ENCODE results near the gene UQCRC1. TPM values are rescaled to one million over a fixed set of nuclear protein-coding genes. Genes with fewer than 3 reads are reported as not detected.

Gene UQCRC1
- total and polyA plus RNA-seq, 2 donors (not counting 1 experiment from before 2014, with no cell fraction given): 99.9 to 132 TPM

DNA sequence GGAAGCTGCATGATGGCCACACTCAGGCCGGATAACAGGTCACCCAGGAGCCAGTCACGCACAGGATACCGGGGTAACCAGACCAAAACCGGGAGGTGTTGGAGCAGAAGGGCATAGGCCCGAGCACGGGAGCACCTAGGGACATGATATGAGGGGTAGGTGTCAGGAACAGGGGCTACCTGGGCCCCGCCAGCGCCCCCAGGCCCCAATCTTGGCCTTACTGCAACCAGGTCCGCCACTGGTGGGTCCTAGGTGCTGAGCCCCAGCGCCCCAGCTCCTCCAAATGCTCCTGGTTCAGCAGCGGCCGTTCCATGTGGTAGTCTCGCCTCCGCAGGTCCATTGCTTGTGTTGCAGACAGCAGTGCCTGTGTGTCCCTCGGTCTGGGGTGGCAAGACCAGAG is 23.8 kb upstream of the UQCRC1 start:
- peaks cover 13% of the 10 kb centered on the region for H3K4me1 Mint-ChIP-seq
- 98% methylated on average over 15 of the region's 15 CpGs for WGBS (ENCODE audit: insufficient coverage)
- H2AFZ ChIP-seq (ENCODE audit: insufficient read depth, low read depth, low read length, poor library complexity, severe bottlenecking): no peak overlapping the region
- DNase-seq (no peak), ATAC-seq (ENCODE audit: low read depth) (no peak)
- intact Hi-C loops (cut with micrococcal nuclease): no loop called here
- no peak overlapping the region for H3K9ac ChIP-seq (ENCODE audit: low read length)
- no peak overlapping the region for H3K27ac ChIP-seq (ENCODE audit: low read length in 2 of 2)
- ChIA-PET CTCF (interaction anchor here (0.9 to 1.2 kb wide), 2 partner anchors 78 to 105 kb away, joined by 3 to 4 read pairs; no protein-coding TSS in a partner anchor), POLR2A (no interaction called here)
- H4K20me1 ChIP-seq (ENCODE audit: control insufficient read depth, insufficient read depth, low read length, poor library complexity, severe bottlenecking): no peaks in the 10 kb centered on the region
- no peaks in the 10 kb centered on the region for H3K27me3 Mint-ChIP-seq
- no peaks in the 10 kb centered on the region for H3K9me3 Mint-ChIP-seq (ENCODE audit: insufficient read depth)
- H3K4me3 ChIP-seq (ENCODE audit: control extremely low read depth in 1 of 5, extremely low read depth in 1 of 5, insufficient read depth in 1 of 5, low read depth in 2 of 5, low read length in 4 of 5): no peak overlapping the region
- peaks cover 11 to 17% of the 10 kb centered on the region in 2 donors for H3K4me1 ChIP-seq (ENCODE audit: control insufficient read depth in 2 of 2, insufficient read depth in 2 of 2, low read length in 2 of 2)
- no peaks in the 10 kb centered on the region for H3K36me3 ChIP-seq (replicated peaks in 1 of 2; ENCODE audit: control extremely low read depth in 1 of 2, control insufficient read depth in 1 of 2, extremely low read depth in 1 of 2, insufficient read depth in 2 of 2, low read length in 1 of 2)
- TF ChIP-seq, protein P1, sequence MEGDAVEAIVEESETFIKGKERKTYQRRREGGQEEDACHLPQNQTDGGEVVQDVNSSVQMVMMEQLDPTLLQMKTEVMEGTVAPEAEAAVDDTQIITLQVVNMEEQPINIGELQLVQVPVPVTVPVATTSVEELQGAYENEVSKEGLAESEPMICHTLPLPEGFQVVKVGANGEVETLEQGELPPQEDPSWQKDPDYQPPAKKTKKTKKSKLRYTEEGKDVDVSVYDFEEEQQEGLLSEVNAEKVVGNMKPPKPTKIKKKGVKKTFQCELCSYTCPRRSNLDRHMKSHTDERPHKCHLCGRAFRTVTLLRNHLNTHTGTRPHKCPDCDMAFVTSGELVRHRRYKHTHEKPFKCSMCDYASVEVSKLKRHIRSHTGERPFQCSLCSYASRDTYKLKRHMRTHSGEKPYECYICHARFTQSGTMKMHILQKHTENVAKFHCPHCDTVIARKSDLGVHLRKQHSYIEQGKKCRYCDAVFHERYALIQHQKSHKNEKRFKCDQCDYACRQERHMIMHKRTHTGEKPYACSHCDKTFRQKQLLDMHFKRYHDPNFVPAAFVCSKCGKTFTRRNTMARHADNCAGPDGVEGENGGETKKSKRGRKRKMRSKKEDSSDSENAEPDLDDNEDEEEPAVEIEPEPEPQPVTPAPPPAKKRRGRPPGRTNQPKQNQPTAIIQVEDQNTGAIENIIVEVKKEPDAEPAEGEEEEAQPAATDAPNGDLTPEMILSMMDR (IDR thresholded peaks at IDR 0.05): no peak
- TF ChIP-seq EZH2 (IDR thresholded peaks at IDR 0.05; ENCODE audit: borderline replicate concordance, insufficient read depth, low read depth, low read length, poor library complexity, severe bottlenecking): no peak
- no peak overlapping the region for H3K27ac Mint-ChIP-seq
- H3K9me3 ChIP-seq (ENCODE audit: control extremely low read depth in 1 of 3, control insufficient read depth in 2 of 3, insufficient read depth in 1 of 3, low read length in 2 of 3): no peaks in the 10 kb centered on the region
- H3K27me3 ChIP-seq (replicated peaks in 1 of 4; ENCODE audit: control extremely low read depth in 1 of 4, control insufficient read depth in 3 of 4, insufficient read depth in 4 of 4, low read length in 3 of 4): no peaks in the 10 kb centered on the region
- H3K79me2 ChIP-seq (ENCODE audit: control insufficient read depth, insufficient read depth, low read length): no peaks in the 10 kb centered on the region
- no peak overlapping the region for H3K4me2 ChIP-seq (replicated peaks; ENCODE audit: low read depth, low read length, poor library complexity, severe bottlenecking)
- H3K4me3 Mint-ChIP-seq: peak overlapping the region; percentile 39

DNA sequence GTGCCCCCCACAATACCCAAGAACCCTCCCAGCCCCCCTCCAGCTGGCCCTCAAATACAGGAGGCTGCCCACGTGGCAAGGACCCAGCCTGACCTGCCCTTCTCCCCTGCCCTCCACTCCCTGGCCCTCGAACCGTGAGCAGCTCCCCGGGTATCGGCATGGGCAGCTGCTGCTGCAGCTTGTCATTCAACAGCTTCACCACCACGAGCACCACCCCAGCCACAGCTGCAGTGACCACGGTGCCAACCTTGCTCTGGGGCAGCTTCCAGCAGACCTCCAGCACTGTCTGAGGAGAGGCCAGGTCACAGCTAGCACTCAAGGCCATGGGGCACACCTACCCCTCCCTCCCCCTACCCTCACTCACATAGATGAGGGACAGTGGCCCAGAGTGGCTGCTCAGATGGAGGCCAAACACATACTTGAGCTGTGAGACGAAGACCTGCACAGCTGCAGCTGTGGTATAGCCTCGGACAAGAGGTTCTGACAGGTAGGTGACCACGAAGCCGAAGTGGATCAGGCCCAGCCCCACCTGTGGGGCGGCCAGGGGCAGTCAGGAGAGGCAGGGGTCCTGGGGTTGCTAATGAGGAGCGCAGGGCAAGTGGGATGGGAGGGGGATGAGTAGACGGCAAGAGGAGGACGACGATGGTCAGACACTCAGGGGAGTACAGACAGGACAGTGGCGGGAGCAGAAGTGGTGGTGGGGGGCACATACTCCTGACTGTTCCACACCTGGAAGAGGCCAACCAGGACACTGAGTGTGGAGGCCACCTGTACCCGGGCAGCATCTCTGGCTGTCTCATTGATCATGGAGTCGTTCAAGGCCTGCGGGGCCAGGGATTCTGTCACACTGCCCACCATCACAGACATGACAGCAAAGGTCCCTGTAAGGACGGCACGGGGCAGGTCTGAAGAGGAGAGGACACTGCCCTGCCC is 22.3 kb upstream of the UQCRC1 start:
- no peaks in the 10 kb centered on the region for H3K27me3 ChIP-seq (replicated peaks in 1 of 4; ENCODE audit: control extremely low read depth in 1 of 4, control insufficient read depth in 3 of 4, insufficient read depth in 4 of 4, low read length in 3 of 4)
- POLR2A ChIA-PET: no interaction called here
- no peak for DNase-seq
- no peak overlapping the region for H2AFZ ChIP-seq (ENCODE audit: insufficient read depth, low read depth, low read length, poor library complexity, severe bottlenecking)
- TF ChIP-seq EZH2 (IDR thresholded peaks at IDR 0.05; ENCODE audit: borderline replicate concordance, insufficient read depth, low read depth, low read length, poor library complexity, severe bottlenecking): no peak
- TF ChIP-seq, protein P1 (IDR thresholded peaks at IDR 0.05): no peak
- H3K4me1 ChIP-seq (ENCODE audit: control insufficient read depth in 2 of 2, insufficient read depth in 2 of 2, low read length in 2 of 2): peaks cover 11 to 17% of the 10 kb centered on the region in 2 donors
- no peaks in the 10 kb centered on the region for H3K36me3 ChIP-seq (replicated peaks in 1 of 2; ENCODE audit: control extremely low read depth in 1 of 2, control insufficient read depth in 1 of 2, extremely low read depth in 1 of 2, insufficient read depth in 2 of 2, low read length in 1 of 2)
- no peak overlapping the region for H3K27ac ChIP-seq (ENCODE audit: low read length in 2 of 2)
- H3K9me3 ChIP-seq (ENCODE audit: control extremely low read depth in 1 of 3, control insufficient read depth in 2 of 3, insufficient read depth in 1 of 3, low read length in 2 of 3): no peaks in the 10 kb centered on the region
- no peak overlapping the region for H3K4me2 ChIP-seq (replicated peaks; ENCODE audit: low read depth, low read length, poor library complexity, severe bottlenecking)
- Mint-ChIP-seq H3K27me3 (no peaks in the 10 kb centered on the region), H3K4me3 (no peak overlapping the region), H3K4me1 (peaks cover 13% of the 10 kb centered on the region), H3K9me3 (ENCODE audit: insufficient read depth) (no peaks in the 10 kb centered on the region), H3K27ac (no peak overlapping the region)
- H3K9ac ChIP-seq (ENCODE audit: low read length): no peak overlapping the region
- intact Hi-C loops (cut with micrococcal nuclease): no loop called here
- no peaks in the 10 kb centered on the region for H3K79me2 ChIP-seq (ENCODE audit: control insufficient read depth, insufficient read depth, low read length)
- CTCF ChIA-PET: no interaction called here
- no peak for ATAC-seq (ENCODE audit: low read depth)
- WGBS (ENCODE audit: insufficient coverage): 94% methylated on average over 18 of the region's 22 CpGs
- no peak overlapping the region for H3K4me3 ChIP-seq (ENCODE audit: control extremely low read depth in 1 of 5, extremely low read depth in 1 of 5, insufficient read depth in 1 of 5, low read depth in 2 of 5, low read length in 4 of 5)
- H4K20me1 ChIP-seq (ENCODE audit: control insufficient read depth, insufficient read depth, low read length, poor library complexity, severe bottlenecking): no peaks in the 10 kb centered on the region
